A673 (cell line): Measurements from ENCODE around the gene CAPZB. TPM values are rescaled to one million over a fixed set of nuclear protein-coding genes. Genes with fewer than 3 reads are reported as not detected.
A peak's percentile ranks its signal among the peaks of the same experiment; 100 is the strongest.

Source experiments
- BruUV-seq: library from RNA; stranded (reverse); fragments of 400-500 nt; replicated peaks from 2 replicates; lab custom pipeline; 2021; lab: Mats Ljungman, UMichigan
- CTCF ChIA-PET: fragments of 300-600 bp; sonication (Branson Sonifier 250); formaldehyde crosslinking; loops from one replicate; lab custom pipeline; 2022; ENCODE audit warnings: antibody characterized with exemption; lab: Charles Lee
- POLR2A ChIA-PET: fragments of 300-600 bp; sonication (Branson Sonifier 250); formaldehyde crosslinking; loops from one replicate; lab custom pipeline; 2022; ENCODE audit warnings: antibody characterized with exemption; ENCODE audit not compliant: low non-redundant PET; lab: Charles Lee
- DNase-seq: peaks from one replicate; pipeline ENCODE4 v3.0.0-alpha.2; 2015; ENCODE audit warnings: low spot score
- H3K27ac ChIP-seq: fragments of 200-600 bp; sonication (generic); 2 replicates; pipeline ENCODE4 v1.5.1; 2016; ENCODE audit warnings: mixed run types, low read depth, mild to moderate bottlenecking, mixed read lengths, antibody characterized with exemption, low read length; ENCODE audit not compliant: poor library complexity, severe bottlenecking
- H3K27me3 ChIP-seq: fragments of 200-600 bp; sonication (generic); replicated peaks from 2 replicates; pipeline ENCODE4 v1.6.1; 2017; ENCODE audit warnings: mixed run types, low read depth, mild to moderate bottlenecking, mixed read lengths, antibody characterized with exemption, low read length; ENCODE audit not compliant: insufficient read depth, poor library complexity
- H3K36me3 ChIP-seq: fragments of 200-600 bp; sonication (generic); 2 replicates; pipeline ENCODE4 v1.6.1; 2016; ENCODE audit warnings: mixed run types, mild to moderate bottlenecking, mixed read lengths, antibody characterized with exemption, low read length; ENCODE audit not compliant: insufficient read depth, poor library complexity, severe bottlenecking
- H3K4me1 ChIP-seq: fragments of 200-600 bp; sonication (generic); 2 replicates; pipeline ENCODE4 v1.6.1; 2017; ENCODE audit warnings: mixed run types, mild to moderate bottlenecking, mixed read lengths, antibody characterized with exemption, low read length; ENCODE audit not compliant: insufficient read depth, poor library complexity, severe bottlenecking
- H3K4me3 ChIP-seq: fragments of 200-600 bp; sonication (generic); 2 replicates; pipeline ENCODE4 v1.5.1; 2016; ENCODE audit warnings: low read depth, mixed run types, mild to moderate bottlenecking, mixed read lengths, low read length; ENCODE audit not compliant: poor library complexity, severe bottlenecking
- H3K9me3 ChIP-seq: fragments of 200-600 bp; sonication (generic); 2 replicates; pipeline ENCODE4 v1.6.1; 2016; ENCODE audit warnings: mixed run types, low read depth, mild to moderate bottlenecking, mixed read lengths, antibody characterized with exemption, low read length; ENCODE audit not compliant: poor library complexity, severe bottlenecking
- EZH2 ChIP-seq: fragments of 200-600 bp; sonication (generic); IDR thresholded peaks from 2 replicates; pipeline ENCODE4 v1.6.1; 2017; ENCODE audit warnings: borderline replicate concordance, low read depth, mild to moderate bottlenecking, mixed read lengths, antibody characterized with exemption, low read length; ENCODE audit not compliant: poor library complexity, severe bottlenecking
- intact Hi-C: fragments of 100-400 bp; cut with micrococcal nuclease; formaldehyde crosslinking; loops from one replicate; pipeline ENCODE4 v1.10.0; 2022; ENCODE audit not compliant: unreplicated experiment
- total RNA-seq: library from RNA; stranded (reverse); gene quantifications from 2 replicates; pipeline ENCODE4 v1.2.3, GENCODE V29; 2021
- TF ChIP-seq, protein P1 (sequence below): fragments of 300-800, 200-600 bp; sonication (generic); conservative IDR thresholded peaks from 2 replicates; pipeline ENCODE4 v1.5.1; 2017; ENCODE audit warnings: low read depth, mild to moderate bottlenecking, antibody characterized with exemption, low read length, moderate library complexity, mixed read lengths

CAPZB gene
- total RNA-seq, 1 experiment from 2014 or later, result 214 TPM

GRCh38 chr1:19345391-19345790 is 139.9 kb downstream of the CAPZB start:
- no peak overlapping the region for H3K4me3 ChIP-seq
- intact Hi-C loops, result no loop called here
- ChIA-PET CTCF (no interaction called here), POLR2A (no interaction called here)
- no TSS peak for BruUV-seq
- H3K4me1 ChIP-seq, result no peaks in the 10 kb centered on the region
- DNase-seq, result no peak
- peaks cover 13% of the 10 kb centered on the region for H3K36me3 ChIP-seq
- TF ChIP-seq EZH2, result no peak
- TF ChIP-seq, protein P1, sequence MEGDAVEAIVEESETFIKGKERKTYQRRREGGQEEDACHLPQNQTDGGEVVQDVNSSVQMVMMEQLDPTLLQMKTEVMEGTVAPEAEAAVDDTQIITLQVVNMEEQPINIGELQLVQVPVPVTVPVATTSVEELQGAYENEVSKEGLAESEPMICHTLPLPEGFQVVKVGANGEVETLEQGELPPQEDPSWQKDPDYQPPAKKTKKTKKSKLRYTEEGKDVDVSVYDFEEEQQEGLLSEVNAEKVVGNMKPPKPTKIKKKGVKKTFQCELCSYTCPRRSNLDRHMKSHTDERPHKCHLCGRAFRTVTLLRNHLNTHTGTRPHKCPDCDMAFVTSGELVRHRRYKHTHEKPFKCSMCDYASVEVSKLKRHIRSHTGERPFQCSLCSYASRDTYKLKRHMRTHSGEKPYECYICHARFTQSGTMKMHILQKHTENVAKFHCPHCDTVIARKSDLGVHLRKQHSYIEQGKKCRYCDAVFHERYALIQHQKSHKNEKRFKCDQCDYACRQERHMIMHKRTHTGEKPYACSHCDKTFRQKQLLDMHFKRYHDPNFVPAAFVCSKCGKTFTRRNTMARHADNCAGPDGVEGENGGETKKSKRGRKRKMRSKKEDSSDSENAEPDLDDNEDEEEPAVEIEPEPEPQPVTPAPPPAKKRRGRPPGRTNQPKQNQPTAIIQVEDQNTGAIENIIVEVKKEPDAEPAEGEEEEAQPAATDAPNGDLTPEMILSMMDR, result no peak
- no peak overlapping the region for H3K27ac ChIP-seq
- no peaks in the 10 kb centered on the region for H3K27me3 ChIP-seq
- no peaks in the 10 kb centered on the region for H3K9me3 ChIP-seq

GRCh38 chr1:19344831-19345230 is 140.5 kb downstream of the CAPZB start:
- ChIA-PET CTCF (no interaction called here), POLR2A (no interaction called here)
- Histone ChIP-seq H3K36me3 (peaks cover 13% of the 10 kb centered on the region), H3K27ac (no peak overlapping the region), H3K4me3 (no peak overlapping the region), H3K9me3 (no peaks in the 10 kb centered on the region), H3K27me3 (no peaks in the 10 kb centered on the region), H3K4me1 (no peaks in the 10 kb centered on the region)
- BruUV-seq, result no TSS peak
- TF ChIP-seq, protein P1, result no peak
- no peak for TF ChIP-seq EZH2
- intact Hi-C loops, result loop anchor here (1.0 kb wide), 1 partner anchor 307 kb away; no protein-coding TSS in a partner anchor
- no peak for DNase-seq

- peaks cover 13% of the 10 kb centered on the region for H3K36me3 ChIP-seq
- no TSS peak for BruUV-seq
- CTCF ChIA-PET, result no interaction called here
These were observed 140.9 kb downstream of the CAPZB start for GRCh38 chr1:19344372-19344810.

More at GRCh38 chr1:19344372-19344810, 140.9 kb downstream of the CAPZB start:
- TF ChIP-seq, protein P1, result peak; percentile 78
- TF ChIP-seq EZH2, result no peak
- DNase-seq, result peak; percentile 45
- intact Hi-C loops, result loop anchor here (1.0 kb wide), 1 partner anchor 308 kb away; no protein-coding TSS in a partner anchor
- Histone ChIP-seq H3K9me3 (no peaks in the 10 kb centered on the region), H3K27me3 (no peaks in the 10 kb centered on the region), H3K27ac (no peak overlapping the region), H3K4me1 (no peaks in the 10 kb centered on the region), H3K4me3 (no peak overlapping the region)
- POLR2A ChIA-PET, result no interaction called here
